IMR-90 (cell line): ENCODE measurements around the gene APOL5. TPM values are rescaled to one million over a fixed set of nuclear protein-coding genes. Genes with fewer than 3 reads are reported as not detected.
"Not testable (repeated sequence)": the region's sequence is repeated elsewhere in the genome, so short reads cannot be mapped to it uniquely, and the experiment has no call there.

Experiments
- ATAC-seq: fragments of 200-7000 bp; cut with Tn5 transposase; 2 replicates; pipeline ENCODE4 v1.9.1; 2020; ENCODE audit warnings: low read depth, mild to moderate bottlenecking, moderate library complexity
- BruUV-seq: library from RNA; stranded (reverse); fragments of 400-500 nt; replicated peaks from 2 replicates; lab custom pipeline; 2021; lab: Mats Ljungman, UMichigan
- CTCF ChIA-PET: fragments of 300-600 bp; formaldehyde crosslinking; extraction: SDS; loops from one replicate; lab custom pipeline; 2021; ENCODE audit warnings: antibody characterized with exemption; lab: Yijun Ruan, JAX
- POLR2A ChIA-PET: fragments of 300-600 bp; sonication (Branson Sonifier 250); formaldehyde crosslinking; loops from one replicate; lab custom pipeline; 2022; ENCODE audit warnings: antibody characterized with exemption; ENCODE audit not compliant: unreplicated experiment; lab: Charles Lee
- DNase-seq: peaks from one replicate; pipeline ENCODE4 v3.0.0; 2013
- H2AFZ ChIP-seq: replicated peaks from 2 replicates; pipeline ENCODE3; 2013; ENCODE audit warnings: low read length, mild to moderate bottlenecking; ENCODE audit not compliant: poor library complexity
- H2AK5ac ChIP-seq: 2 replicates; pipeline ENCODE4 v1.6.1; 2013; ENCODE audit warnings: low read depth, low read length, inconsistent platforms
- H2AK9ac ChIP-seq: replicated peaks from 2 replicates; pipeline ENCODE3; 2013; ENCODE audit warnings: mild to moderate bottlenecking, low read depth, low read length, moderate library complexity; ENCODE audit not compliant: poor library complexity
- H2BK120ac ChIP-seq: 2 replicates; pipeline ENCODE4 v1.6.1; 2013; ENCODE audit warnings: low read depth, low read length, inconsistent platforms
- H2BK15ac ChIP-seq: 3 replicates; pipeline ENCODE4 v1.6.1; 2013; ENCODE audit warnings: low read depth, low read length, inconsistent platforms
- H2BK20ac ChIP-seq: 2 replicates; pipeline ENCODE4 v1.6.1; 2013; ENCODE audit warnings: low read depth, mild to moderate bottlenecking, inconsistent platforms, low read length, moderate library complexity
- H2BK5ac ChIP-seq: 2 replicates; pipeline ENCODE4 v1.6.1; 2013; ENCODE audit warnings: mild to moderate bottlenecking, low read depth, low read length, inconsistent platforms; ENCODE audit not compliant: poor library complexity, severe bottlenecking
- H3K14ac ChIP-seq: replicated peaks from 2 replicates; pipeline ENCODE4 v1.6.1; 2013; ENCODE audit warnings: low read depth, low read length, inconsistent platforms
- H3K18ac ChIP-seq: 2 replicates; pipeline ENCODE4 v1.6.1; 2013; ENCODE audit warnings: low read depth, low read length, control low read depth
- H3K23ac ChIP-seq: 2 replicates; pipeline ENCODE4 v1.6.1; 2013; ENCODE audit warnings: low read depth, low read length, inconsistent platforms
- H3K27ac ChIP-seq: 2 replicates; pipeline ENCODE4 v1.5.1; 2013; ENCODE audit warnings: mild to moderate bottlenecking, control low read depth, low read length; ENCODE audit not compliant: insufficient read depth
- H3K27me3 ChIP-seq: 2 replicates; pipeline ENCODE4 v1.6.1; 2013; ENCODE audit warnings: low read length; ENCODE audit not compliant: control insufficient read depth, insufficient read depth
- H3K36me3 ChIP-seq: 2 replicates; pipeline ENCODE4 v1.6.1; 2013; ENCODE audit warnings: low read length, mixed read lengths; ENCODE audit not compliant: control insufficient read depth, insufficient read depth
- H3K4ac ChIP-seq: 2 replicates; pipeline ENCODE4 v1.6.1; 2013; ENCODE audit warnings: low read depth, low read length, inconsistent platforms
- H3K4me1 ChIP-seq: 2 replicates; pipeline ENCODE4 v1.6.1; 2013; ENCODE audit warnings: low read length, mixed read lengths; ENCODE audit not compliant: control insufficient read depth, insufficient read depth
- H3K4me2 ChIP-seq: 2 replicates; pipeline ENCODE4 v1.6.1; 2013; ENCODE audit warnings: low read depth, mild to moderate bottlenecking, control low read depth, low read length, moderate library complexity
- H3K4me3 ChIP-seq: 2 replicates; pipeline ENCODE4 v1.5.1; 2013; ENCODE audit warnings: low read depth, mild to moderate bottlenecking, control low read depth, low read length, moderate library complexity; ENCODE audit not compliant: insufficient read depth
- H3K56ac ChIP-seq: 2 replicates; pipeline ENCODE4 v1.6.1; 2013; ENCODE audit warnings: low read length, inconsistent platforms; ENCODE audit not compliant: insufficient read depth; ENCODE audit errors: extremely low read depth
- H3K79me1 ChIP-seq, 2 experiments: 2 replicates each; pipeline ENCODE4 v1.6.1; 2013; ENCODE audit warnings: low read length in 2 of 2, inconsistent platforms in 1 of 2, low read depth in 1 of 2
- H3K9ac ChIP-seq: 2 replicates; pipeline ENCODE4 v1.6.1; 2013; ENCODE audit warnings: low read depth, low read length, control low read depth
- H3K9me1 ChIP-seq: 2 replicates; pipeline ENCODE4 v1.6.1; 2013; ENCODE audit warnings: low read length, inconsistent platforms; ENCODE audit not compliant: insufficient read depth
- H3K9me3 ChIP-seq: 2 replicates; pipeline ENCODE4 v1.6.1; 2013; ENCODE audit warnings: low read length; ENCODE audit not compliant: control insufficient read depth, insufficient read depth
- H4K20me1 ChIP-seq: 2 replicates; pipeline ENCODE4 v1.6.1; 2013; ENCODE audit warnings: low read length, inconsistent platforms; ENCODE audit not compliant: insufficient read depth
- H4K5ac ChIP-seq: 2 replicates; pipeline ENCODE4 v1.6.1; 2013; ENCODE audit warnings: mild to moderate bottlenecking, low read depth, low read length, control low read depth
- H4K8ac ChIP-seq, 2 experiments: 2 replicates each; pipeline ENCODE4 v1.6.1; 2013; ENCODE audit warnings: low read depth in 2 of 2, low read length in 2 of 2, control low read depth in 1 of 2, inconsistent platforms in 1 of 2
- H4K91ac ChIP-seq: 2 replicates; pipeline ENCODE4 v1.6.1; 2013; ENCODE audit warnings: low read depth, low read length, inconsistent platforms; ENCODE audit not compliant: insufficient read depth
- WGBS, 2 experiments: methylation state at CpG; one replicate each; pipeline versions ENCODE4 v1.1.5 to v1.1.7; 2013; ENCODE audit warnings: missing lambda C conversion rate in 2 of 2; ENCODE audit not compliant: insufficient read length in 1 of 2; ENCODE audit errors: extremely low coverage in 2 of 2; 5-methylcytosine and 5-hydroxymethylcytosine counted together
- dilution Hi-C: fragments of 300-500 bp; cut with HindIII; formaldehyde crosslinking; loops from one replicate; pipeline ENCODE4 v1.14.3; 2018; ENCODE audit warnings: low sequenced_read_pairs; ENCODE audit not compliant: unreplicated experiment
- in situ Hi-C: fragments of 300-500 bp; cut with MboI; formaldehyde crosslinking; loops from 3 replicates; pipeline ENCODE4 v1.14.3; 2019; ENCODE audit warnings: low sequenced_read_pairs, inconsistent platforms, mixed read lengths
- intact Hi-C: fragments of 100-400 bp; cut with micrococcal nuclease; formaldehyde crosslinking; loops from 2 replicates; pipeline ENCODE4 v1.10.0; 2022
- polyA plus RNA-seq, 3 experiments: library from polyadenylated mRNA; depleted of rRNA; stranded (reverse); fragments of >200 nt; gene quantifications; 2 replicates each; pipeline ENCODE4 v1.2.3, GENCODE V29; 2012; ENCODE audit warnings: low replicate concordance in 1 of 3
- total RNA-seq: library from RNA; depleted of rRNA; stranded (reverse); fragments of >200 nt; gene quantifications from 2 replicates; pipeline ENCODE4 v1.2.3, GENCODE V29; 2012

Gene APOL5
- total and polyA plus RNA-seq, 2 of the 4 experiments (the other 2 are of a cell fraction), result 0.15 to 0.18 TPM

DNA sequence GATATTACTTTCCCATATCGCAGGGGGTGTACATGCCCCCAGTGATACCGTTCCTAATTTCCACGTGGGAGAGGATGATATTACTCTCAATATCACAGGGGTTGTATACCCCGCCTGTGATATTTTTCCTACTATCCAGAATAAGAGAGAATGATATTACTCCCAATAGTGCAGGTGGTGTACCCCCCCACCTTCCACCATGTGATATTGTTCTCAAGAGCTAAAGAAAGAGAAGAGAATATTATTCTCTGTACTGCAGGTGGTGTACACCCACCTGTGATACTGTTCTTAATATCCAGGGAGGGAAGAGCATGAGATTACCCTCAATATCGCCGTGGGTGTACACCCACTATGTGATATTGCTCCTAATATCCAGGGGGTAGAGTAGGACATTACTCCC is 17.8 kb upstream of the APOL5 start:
- CTCF ChIA-PET, H2AK5ac ChIP-seq, H2BK5ac ChIP-seq, H3K79me1 ChIP-seq, ATAC-seq, BruUV-seq, H3K14ac ChIP-seq, H2BK20ac ChIP-seq, H4K91ac ChIP-seq, H3K4me3 ChIP-seq, in situ Hi-C loops, H3K4ac ChIP-seq, H3K9ac ChIP-seq, H3K18ac ChIP-seq, H2AFZ ChIP-seq, H2BK15ac ChIP-seq, H3K9me1 ChIP-seq, H3K9me3 ChIP-seq, intact Hi-C loops, POLR2A ChIA-PET, H3K27ac ChIP-seq, dilution Hi-C loops, H3K36me3 ChIP-seq, H2BK120ac ChIP-seq, DNase-seq, H3K4me2 ChIP-seq, H4K8ac ChIP-seq, H4K20me1 ChIP-seq, H3K27me3 ChIP-seq, H3K56ac ChIP-seq, H4K5ac ChIP-seq, H2AK9ac ChIP-seq, H3K23ac ChIP-seq: not testable (repeated sequence)
- no CpG with 5 or more reads among the region's 6 CpGs for WGBS, 2 experiments
- H3K4me1 ChIP-seq, result peaks cover 11% of the 10 kb centered on the region
